Activated T-cell treated with anti-CD3 and anti-CD28 coated beads, Interleukin-2, amount 50 U/mL, for 1 hour (primary cell): ENCODE data around the gene KCNIP1.

ENCODE experiments used
- DNase-seq: peaks from one replicate; pipeline ENCODE4 v3.0.0-alpha.2; 2020

Gene KCNIP1

GRCh38 chr5:170603578-170604565, 100.1 kb downstream of the KCNIP1 start:
- peak; percentile 19 for DNase-seq

GRCh38 chr5:170606941-170607340, 103.1 kb downstream of the KCNIP1 start:
- DNase-seq, result no peak

GRCh38 chr5:170611449-170612090, 107.8 kb downstream of the KCNIP1 start:
- DNase-seq, result no peak

- DNase-seq, result no peak
These were observed 108.4 kb downstream of the KCNIP1 start for GRCh38 chr5:170612256-170612678.

- no peak for DNase-seq
These were observed 110.3 kb downstream of the KCNIP1 start for GRCh38 chr5:170614065-170614490.

- no peak for DNase-seq
These were observed 110.9 kb downstream of the KCNIP1 start for GRCh38 chr5:170614720-170615119.

- no peak for DNase-seq
These were observed 114.0 kb downstream of the KCNIP1 start for GRCh38 chr5:170617533-170618490.

GRCh38 chr5:170619869-170620268, 116.0 kb downstream of the KCNIP1 start:
- DNase-seq, result no peak

GRCh38 chr5:170622933-170623332, 119.1 kb downstream of the KCNIP1 start:
- no peak for DNase-seq

GRCh38 chr5:170623576-170624181, 119.9 kb downstream of the KCNIP1 start:
- no peak for DNase-seq

GRCh38 chr5:170625221-170626165, 121.7 kb downstream of the KCNIP1 start:
- DNase-seq, result no peak

GRCh38 chr5:170626507-170627150, 122.8 kb downstream of the KCNIP1 start:
- no peak for DNase-seq

GRCh38 chr5:170627271-170627670, 123.5 kb downstream of the KCNIP1 start:
- no peak for DNase-seq

- no peak for DNase-seq
These were observed 124.2 kb downstream of the KCNIP1 start for GRCh38 chr5:170628028-170628427.

GRCh38 chr5:170628691-170629565, 125.1 kb downstream of the KCNIP1 start:
- DNase-seq, result no peak

GRCh38 chr5:170629566-170630175, 125.9 kb downstream of the KCNIP1 start:
- no peak for DNase-seq

- DNase-seq, result no peak
These were observed 126.4 kb downstream of the KCNIP1 start for GRCh38 chr5:170630226-170630625.

GRCh38 chr5:170630711-170631141, 126.9 kb downstream of the KCNIP1 start:
- no peak for DNase-seq
